Tibial nerve (tissue), 4 donors: ENCODE data around the gene SYK.

Source experiments
- EP300 ChIP-seq, 2 donors: sonication (generic); formaldehyde crosslinking; IDR thresholded peaks; one replicate each; pipeline ENCODE4 v1.6.1; 2017; ENCODE audit warnings: antibody characterized with exemption in 2 of 2, mild to moderate bottlenecking in 1 of 2
- POLR2A ChIP-seq, 2 donors: fragments of 450-650 bp; IDR thresholded peaks; one replicate each; pipeline ENCODE4 v1.6.1; 2017; ENCODE audit warnings: antibody characterized with exemption in 2 of 2, mild to moderate bottlenecking in 2 of 2, moderate library complexity in 2 of 2
- TF ChIP-seq, protein P1 (sequence below), 5 experiments: fragments of 200-600 bp in 3 of 5; fragments of 450-650 bp in 2 of 5; sonication (generic) in 3 of 5; IDR thresholded peaks; one replicate each; pipeline ENCODE4 v1.5.1; 2016 to 2019; ENCODE audit warnings: antibody characterized with exemption in 5 of 5, mild to moderate bottlenecking in 3 of 5, moderate library complexity in 2 of 5

DNA sequence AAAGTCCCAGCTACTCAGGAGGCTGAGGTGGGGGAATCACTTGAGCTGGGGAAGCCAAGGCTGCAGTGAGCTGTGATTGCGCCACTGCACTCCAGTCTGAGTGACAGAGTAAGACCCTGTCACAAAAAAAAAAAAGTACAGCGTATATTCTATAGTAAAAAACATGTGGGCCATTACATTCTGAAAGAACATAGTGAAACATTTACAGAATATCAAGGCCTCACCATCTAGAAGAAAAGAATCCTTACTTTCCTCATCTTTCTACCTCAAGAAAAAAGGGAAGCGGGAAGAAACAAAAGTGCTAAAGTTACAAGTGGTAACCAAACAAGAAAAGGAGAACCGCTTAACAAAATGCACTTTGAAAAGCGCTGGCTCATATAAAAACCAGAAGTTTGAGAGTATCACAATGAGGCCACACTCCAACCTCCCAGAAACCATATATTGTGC is 5.7 kb upstream of the SYK start:
- TF ChIP-seq, protein P1, sequence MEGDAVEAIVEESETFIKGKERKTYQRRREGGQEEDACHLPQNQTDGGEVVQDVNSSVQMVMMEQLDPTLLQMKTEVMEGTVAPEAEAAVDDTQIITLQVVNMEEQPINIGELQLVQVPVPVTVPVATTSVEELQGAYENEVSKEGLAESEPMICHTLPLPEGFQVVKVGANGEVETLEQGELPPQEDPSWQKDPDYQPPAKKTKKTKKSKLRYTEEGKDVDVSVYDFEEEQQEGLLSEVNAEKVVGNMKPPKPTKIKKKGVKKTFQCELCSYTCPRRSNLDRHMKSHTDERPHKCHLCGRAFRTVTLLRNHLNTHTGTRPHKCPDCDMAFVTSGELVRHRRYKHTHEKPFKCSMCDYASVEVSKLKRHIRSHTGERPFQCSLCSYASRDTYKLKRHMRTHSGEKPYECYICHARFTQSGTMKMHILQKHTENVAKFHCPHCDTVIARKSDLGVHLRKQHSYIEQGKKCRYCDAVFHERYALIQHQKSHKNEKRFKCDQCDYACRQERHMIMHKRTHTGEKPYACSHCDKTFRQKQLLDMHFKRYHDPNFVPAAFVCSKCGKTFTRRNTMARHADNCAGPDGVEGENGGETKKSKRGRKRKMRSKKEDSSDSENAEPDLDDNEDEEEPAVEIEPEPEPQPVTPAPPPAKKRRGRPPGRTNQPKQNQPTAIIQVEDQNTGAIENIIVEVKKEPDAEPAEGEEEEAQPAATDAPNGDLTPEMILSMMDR (IDR thresholded peaks at IDR 0.05) = no peak
- no peak for TF ChIP-seq POLR2A (IDR thresholded peaks at IDR 0.05)
- TF ChIP-seq EP300 (IDR thresholded peaks at IDR 0.05) = no peak
